Daoy (cell line): ENCODE data around the gene SEC16A. TPM values are rescaled to one million over a fixed set of nuclear protein-coding genes. Genes with fewer than 3 reads are reported as not detected.

Source experiments
- DNase-seq: peaks from one replicate; pipeline ENCODE4 v3.0.0-alpha.2; 2015; ENCODE audit warnings: low read depth
- total RNA-seq: library from RNA; depleted of rRNA; stranded (reverse); fragments of >200 nt; shearing (Covaris generic); gene quantifications from 2 replicates; pipeline ENCODE4 v1.2.3, GENCODE V29; 2014; rRNA removed

Gene SEC16A
- total RNA-seq, 1 experiment from 2014 or later = 25.4 TPM

DNA sequence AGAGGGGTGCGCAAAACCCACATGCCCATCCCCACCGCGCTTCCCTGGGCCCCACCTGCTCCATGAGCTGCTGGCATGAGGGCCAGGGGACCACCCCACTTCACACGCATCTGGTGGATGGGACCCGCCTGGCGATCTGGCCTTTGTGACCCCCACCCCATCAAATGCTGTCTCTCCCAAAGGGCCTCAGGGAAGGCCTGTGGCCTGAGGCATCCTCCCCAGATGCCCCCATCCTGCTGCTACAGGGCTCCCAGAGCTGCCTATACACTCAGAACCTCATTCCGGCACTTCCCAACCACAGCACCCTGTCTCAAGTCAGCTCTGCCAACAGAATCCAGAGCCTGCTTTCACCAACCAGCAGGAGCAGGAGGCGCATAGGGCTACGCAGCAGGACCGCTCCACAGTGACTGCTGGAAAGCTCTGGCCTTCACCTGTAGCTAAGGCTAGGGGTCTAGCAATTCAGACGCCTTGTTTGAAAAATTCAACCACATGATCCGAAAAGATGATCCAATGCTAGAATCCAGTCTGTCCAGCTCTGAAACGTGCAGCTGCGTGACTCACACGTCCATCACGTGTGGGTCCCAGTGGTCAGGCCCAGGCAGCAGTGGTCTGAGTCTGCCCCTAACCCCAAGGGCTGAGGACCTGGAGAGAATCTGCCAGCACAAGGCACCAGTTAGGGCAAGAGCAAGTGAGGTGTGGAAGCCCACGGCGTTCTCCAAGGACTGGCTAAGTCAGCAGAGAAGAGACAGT is 81.5 kb downstream of the SEC16A start:
- DNase-seq = no peak

DNA sequence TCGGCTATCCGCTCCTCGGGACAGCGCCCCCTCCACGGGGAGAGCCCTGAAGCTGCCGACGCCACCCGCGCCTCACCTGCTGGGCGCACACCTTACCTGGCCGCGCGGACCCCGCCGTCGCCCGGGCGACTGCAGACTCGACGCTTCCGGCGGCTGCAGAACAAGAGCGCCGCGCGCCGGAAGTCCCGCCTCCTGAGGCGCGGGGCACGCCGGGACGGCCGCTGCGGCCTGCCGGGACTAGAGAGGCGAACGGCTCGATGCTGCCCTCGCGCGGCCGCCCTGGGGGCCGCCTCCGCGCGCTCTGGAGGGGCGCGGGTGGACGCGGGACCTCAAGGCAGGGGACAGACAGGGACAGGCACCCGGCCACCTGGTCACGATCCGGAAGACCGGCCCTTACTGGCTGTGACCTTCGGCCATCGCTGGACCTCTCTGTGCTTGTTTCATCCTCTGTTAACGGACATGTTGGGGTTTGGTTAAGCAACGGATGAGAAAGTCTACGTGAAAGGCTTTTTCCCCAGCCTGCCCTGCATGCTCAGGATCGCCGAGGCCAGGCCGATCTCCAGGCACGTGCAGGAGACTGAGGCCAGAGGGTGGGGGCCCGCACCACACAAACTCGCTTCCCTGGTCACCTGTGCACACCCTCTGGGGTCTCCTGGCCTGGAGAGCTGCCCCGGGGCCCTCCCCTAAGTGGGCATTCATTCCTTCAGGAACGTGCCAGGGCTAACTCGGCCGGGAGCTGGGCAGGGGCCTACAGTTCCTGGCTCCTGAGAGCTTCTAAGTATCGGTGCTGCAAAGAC is 82.6 kb downstream of the SEC16A start, which contains the start of gene SNAPC4:
Gene SNAPC4, minus strand, starts transcription at position 133 of the 797 bp plus-strand sequence. CDS start 1,742 bp downstream, outside the sequence.
- peak; percentile 95 for DNase-seq

DNA sequence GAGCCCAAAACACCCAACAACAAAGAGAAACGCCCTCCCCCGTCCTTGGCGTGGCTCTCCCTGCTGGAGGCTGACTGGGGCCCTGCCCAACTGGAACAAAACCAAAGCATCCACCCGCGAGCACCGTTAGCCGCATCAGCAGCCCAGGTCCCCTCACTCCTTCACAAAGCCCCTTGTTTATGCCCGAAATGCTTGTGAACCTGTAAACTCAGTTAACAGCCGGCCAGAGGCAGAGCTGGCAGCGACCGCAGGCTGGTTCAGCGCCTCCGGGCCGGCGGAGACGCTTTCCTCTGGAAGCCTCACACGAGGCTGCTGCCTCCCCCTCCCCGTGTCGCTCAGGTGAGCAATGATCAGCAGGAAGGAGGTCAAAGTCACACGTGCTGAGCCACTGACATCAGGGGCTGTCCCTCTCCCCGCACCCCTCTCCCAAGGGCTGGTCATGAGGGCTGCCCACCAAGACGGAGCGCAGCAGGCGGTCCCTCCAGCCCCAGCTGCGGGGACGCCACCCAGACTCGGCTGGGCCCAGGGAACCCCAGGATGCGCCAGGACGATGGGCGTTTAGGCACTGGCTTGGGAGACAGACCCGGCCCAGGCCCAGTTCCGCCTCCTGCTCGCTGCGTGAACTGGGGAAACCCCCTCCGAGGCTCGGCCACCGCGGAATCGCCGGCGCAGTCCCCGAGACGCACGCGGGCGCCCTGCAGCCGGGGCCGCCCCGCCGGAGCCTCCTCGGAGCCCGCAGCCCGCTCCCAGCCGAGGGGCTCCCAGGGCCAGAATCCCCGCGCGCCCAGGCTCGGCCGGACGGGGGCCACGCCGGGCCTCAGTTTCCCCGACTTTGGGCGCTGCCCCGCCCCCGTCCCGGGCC is 83.4 kb downstream of the SEC16A start:
- peak; percentile 51 for DNase-seq

DNA sequence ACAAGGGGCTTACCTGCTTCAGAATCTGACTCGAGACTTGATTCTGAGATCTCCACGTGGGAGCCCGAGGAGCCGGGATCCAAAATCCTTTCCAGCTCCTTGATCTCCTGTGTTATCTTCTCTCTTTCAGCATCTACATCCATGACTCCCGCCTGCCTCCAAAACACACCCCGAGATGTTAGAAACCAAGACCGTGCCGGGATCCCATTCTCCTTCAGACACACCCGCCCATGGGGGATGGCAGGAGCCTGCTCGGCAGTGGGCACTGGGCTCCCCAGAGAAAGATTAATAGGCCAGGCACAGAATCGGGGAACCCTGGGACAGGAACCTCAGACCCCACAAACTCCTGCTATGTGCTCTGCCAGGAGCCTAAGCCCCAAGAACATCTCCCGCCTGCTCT is 84.6 kb downstream of the SEC16A start:
- DNase-seq = no peak

DNA sequence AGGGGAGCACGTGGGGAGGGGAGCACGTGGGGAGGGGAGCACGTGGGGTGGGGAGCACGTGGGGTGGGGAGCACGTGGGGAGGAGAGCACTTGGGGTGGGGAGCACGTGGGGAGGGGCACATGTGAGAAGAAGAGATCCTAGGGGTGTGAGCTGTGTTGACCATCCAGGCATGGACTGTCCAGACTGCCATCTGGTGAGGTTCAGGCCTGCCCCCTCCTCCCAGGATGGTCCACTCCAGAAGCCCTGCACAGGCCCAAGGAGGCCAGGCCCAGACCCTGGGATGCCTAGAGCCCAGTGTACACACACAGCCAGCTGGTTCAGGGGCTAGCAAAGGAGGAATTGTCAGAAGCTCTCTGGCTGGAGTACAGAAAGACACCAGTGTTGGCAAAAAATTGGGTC is 85.2 kb downstream of the SEC16A start:
- DNase-seq = no peak

DNA sequence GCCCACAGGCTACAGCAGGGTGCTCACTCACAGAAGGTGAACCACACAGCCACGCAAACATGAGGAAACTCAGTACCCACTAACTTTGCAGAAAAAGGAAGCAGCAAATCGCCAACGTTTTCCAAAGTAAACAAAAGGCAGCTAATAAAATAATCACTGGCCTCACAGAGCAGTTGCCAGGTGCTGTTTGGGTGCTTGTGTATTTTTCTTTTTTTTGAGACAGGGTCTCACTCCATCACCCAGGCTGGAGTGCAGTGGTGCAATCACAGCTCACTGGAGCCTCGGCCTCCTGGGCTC is 86.7 kb downstream of the SEC16A start:
- DNase-seq = no peak

DNA sequence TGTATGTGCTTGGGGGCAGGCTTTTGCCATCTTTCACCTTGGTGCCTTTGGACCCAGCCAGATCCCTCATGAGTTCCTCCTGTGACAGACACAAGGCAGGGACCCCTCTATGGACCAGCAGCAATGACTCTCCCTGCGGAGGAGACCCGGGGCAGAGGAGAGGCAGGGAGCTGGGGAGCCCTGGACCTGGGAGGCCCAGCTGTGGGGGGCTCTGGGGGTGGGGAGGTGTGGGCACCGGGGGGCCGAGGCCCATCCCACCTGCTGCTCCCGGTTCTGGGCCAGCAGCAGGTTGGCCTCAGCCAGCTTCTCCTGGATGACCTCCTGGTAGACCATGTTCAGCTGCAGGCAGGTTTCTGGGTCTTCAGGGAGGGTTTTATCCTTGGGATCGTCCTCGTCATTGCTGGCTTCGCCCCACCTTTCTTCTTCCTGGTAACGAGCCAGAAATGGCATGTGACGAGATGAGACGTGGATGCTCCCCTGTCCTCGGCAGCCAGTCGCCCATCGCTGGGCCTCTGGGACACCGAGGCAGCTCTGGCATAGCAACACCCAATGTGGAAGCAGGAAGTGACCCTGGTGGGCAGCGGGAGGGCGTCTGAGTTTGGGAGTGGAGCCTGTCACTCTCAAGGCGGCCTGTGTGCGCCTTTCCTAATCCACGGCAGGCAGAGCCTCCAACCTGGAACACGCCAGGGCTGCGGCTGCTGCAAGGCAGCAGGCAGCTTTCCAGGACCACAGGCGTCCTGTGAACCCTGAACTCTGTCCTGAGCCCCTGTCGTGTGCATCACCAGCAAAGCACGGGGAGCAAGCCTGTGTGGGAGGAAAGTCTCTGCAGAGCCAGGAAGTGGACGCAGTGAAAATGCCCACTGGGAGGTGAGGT is 87.3 kb downstream of the SEC16A start:
- DNase-seq = no peak

DNA sequence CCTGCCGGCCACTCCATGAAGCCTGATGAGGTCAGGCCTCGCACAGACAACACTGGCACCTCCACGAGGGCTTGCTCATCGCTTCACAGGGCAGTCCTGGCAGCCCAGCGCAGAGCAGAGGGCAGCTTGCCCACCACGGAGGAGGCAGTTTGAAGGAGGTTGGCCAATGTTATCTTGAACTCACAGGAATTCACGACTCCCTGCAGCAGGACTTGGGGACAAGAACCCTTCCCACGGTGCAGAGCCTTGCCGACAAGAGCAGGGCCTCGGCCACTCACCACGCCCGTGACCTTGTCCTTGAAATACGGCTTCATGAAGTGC is 87.9 kb downstream of the SEC16A start:
- no peak for DNase-seq

DNA sequence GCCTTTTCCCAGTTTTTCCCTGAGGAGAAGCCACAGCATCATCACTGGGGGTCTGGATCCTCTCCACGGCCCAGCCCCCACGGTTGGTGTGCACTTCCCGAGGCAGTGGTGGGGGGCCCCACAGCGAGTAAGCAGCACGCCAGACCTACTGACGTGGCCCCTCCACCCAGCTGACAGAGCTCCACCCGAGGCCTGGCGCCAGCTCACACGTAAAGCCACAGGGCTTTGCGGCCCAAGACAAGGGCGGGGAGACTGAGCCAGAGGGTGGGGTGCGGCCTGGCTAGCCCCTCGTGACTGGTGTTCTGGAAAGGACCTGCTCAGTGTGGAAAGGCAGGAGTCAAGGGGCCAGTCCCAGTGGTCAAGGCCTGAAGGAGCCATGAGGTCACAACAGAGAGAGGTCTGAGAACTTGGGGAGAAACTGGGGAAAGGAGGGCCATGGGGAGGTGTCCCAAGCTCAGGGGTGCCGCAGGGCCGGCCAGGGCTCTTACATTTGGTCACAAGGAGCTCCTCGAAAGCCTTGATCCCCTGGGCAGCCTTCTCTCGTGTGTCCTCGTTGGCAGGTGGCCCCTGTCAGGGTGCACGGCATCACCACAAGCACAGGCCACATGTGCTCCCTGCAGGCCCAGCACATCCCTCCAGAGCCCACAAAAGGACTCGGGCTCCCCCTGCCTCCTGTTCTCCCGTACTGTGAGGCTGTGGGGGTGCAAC is 88.4 kb downstream of the SEC16A start:
- DNase-seq = no peak

DNA sequence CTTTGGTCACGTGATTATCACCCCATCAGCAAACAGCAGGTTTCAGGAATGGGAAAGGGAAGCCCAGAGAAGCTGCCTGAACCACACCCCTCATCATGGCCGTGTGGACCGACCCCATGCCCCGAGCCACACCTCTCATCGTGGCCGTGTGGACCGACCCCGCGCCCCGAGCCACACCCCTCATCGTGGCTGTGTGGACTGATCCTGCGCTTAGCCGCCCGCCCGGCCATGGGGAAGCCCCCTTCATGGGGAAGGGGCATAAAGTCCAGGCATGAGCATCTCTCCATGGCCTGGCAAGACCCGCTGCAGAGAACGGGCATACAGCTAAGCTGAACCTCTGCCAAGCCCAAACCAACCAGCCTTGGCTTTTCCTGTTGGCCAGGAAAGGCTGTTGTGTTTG is 89.3 kb downstream of the SEC16A start:
- DNase-seq = no peak

DNA sequence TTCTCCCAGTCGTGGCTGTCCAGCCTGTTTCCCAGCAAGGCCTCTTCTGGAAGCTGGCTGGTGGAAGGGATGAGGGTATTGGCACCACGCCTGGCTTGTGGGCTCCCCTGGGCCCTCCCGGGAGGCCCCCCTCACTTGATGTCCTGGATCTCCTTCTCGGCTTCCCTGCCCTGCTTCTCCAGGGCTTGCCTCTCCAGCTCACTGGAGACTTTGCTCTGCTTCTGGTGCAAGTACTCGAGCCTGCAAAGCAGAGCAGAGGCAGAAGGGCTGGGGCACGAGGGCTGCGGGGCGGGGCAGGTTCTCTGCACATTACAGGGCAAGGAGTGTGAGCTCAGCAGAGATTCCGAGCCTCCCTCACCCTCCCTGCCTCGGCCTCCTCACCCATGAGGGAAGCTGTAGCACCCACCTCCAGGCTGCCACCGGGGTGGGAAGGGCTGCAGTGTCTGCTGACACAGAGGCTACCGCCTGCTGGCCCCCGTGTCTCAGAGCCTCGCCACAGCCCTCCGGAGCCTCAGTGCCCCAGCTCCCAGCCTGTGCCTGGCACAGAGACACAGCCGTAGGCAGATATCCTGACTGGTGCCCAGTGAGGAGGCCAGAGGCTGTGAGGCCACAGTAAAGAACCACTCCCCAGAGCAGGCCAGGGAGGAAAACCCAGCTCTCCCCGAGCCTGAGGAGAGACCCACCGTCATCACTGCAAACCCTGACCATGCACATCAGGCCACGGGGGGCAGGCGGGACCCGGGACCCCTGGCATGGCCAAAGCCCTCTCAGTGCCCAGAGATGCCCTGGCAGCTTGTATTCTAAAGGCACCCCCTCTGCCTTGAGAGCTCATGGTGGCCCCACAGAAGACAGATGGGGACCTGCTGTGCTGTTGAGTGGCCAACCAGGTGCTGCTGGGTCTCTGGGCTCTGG is 90.0 kb downstream of the SEC16A start:
- DNase-seq = no peak

DNA sequence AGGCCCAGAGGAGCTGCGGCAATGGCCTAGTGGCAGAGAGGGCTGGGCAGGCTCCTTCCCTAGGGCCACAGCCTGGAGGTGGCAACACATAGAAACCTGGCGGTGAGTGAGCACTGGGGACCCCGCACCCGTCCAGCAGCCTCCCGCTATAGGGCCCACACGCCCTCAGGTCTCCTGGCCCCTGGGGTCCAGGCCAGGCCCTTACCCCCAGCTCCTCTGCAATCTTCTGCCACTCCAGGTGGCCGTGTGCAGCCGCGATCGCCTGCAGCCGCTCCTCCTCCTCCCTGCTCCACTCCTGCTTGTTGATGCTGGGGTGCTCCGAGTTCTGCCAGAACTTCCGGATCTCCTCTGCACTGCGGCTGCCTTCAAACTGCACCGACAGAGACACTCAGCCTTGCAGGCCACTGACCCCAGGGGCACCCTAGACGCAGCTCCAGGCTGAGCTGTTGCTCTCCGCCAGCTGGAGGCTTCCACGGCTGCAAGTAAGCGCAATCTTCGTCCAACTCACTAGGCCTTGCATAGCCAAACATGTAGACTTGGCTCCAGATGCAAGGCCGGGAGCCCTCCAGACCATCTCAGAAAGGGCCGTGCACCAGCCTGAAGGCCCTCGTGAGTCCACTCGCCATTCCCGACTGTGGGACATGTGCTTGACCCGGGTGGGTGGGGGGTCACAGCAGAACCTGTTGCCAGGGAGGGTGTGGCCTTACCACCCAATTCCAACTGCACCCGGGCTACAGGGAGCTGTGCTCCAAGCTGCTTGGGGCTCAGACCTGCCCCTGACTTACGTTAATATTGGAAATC is 90.9 kb downstream of the SEC16A start:
- no peak for DNase-seq

Other genes with a start within 250 kb of the SEC16A start
- 25.8 and 30.3 TPM in 2 replicates for gene QSOX2, start 237.2 kb downstream of the SEC16A start, total RNA-seq
- gene CCDC187, start 178.9 kb downstream of the SEC16A start, total RNA-seq = not detected in 2 replicates
- gene GPSM1, start 155.5 kb downstream of the SEC16A start, total RNA-seq = 15.8 and 23.4 TPM in 2 replicates
- 100 and 120 TPM in 2 replicates for gene DNLZ, start 119.3 kb downstream of the SEC16A start, total RNA-seq
- 0.36 and 1.1 TPM in 2 replicates for gene CARD9, start 109.4 kb downstream of the SEC16A start, total RNA-seq
- gene SNAPC4, start 82.9 kb downstream of the SEC16A start, total RNA-seq = 15.5 and 19.9 TPM in 2 replicates
- gene ENTR1, start 72.4 kb downstream of the SEC16A start, total RNA-seq = 85.3 and 88.0 TPM in 2 replicates
- 85.3 and 129 TPM in 2 replicates for gene PMPCA, start 72.4 kb downstream of the SEC16A start, total RNA-seq
- gene INPP5E, start 43.2 kb downstream of the SEC16A start, total RNA-seq = 6.6 TPM in 2 replicates
- 4.4 and 8.7 TPM in 2 replicates for gene NOTCH1, start 63.0 kb upstream of the SEC16A start, total RNA-seq
- 53.7 and 56.2 TPM in 2 replicates for gene EGFL7, start 179.9 kb upstream of the SEC16A start, total RNA-seq
- gene AGPAT2, start 204.4 kb upstream of the SEC16A start, total RNA-seq = 46.5 and 51.3 TPM in 2 replicates
- 6.6 and 6.8 TPM in 2 replicates for gene DIPK1B, start 229.5 kb upstream of the SEC16A start, total RNA-seq